DOHH2 (cell line): Measurements from ENCODE around the gene IL1R1.

Source experiments
- H3F3A ChIP-seq: fragments of 200-600 bp; sonication (generic), shearing (Covaris generic); 2 replicates; pipeline ENCODE4 v1.6.0; 2016; ENCODE audit warnings: antibody characterized with exemption, mild to moderate bottlenecking; ENCODE audit not compliant: control insufficient read depth, insufficient read depth
- H3K27ac ChIP-seq: fragments of 200-600 bp; sonication (generic); 2 replicates; pipeline ENCODE4 v1.5.1; 2014; ENCODE audit warnings: low read depth, mild to moderate bottlenecking, low read length, moderate library complexity
- H3K27me3 ChIP-seq: fragments of 200-600 bp; sonication (generic); 2 replicates; pipeline ENCODE4 v1.6.1; 2014; ENCODE audit warnings: mild to moderate bottlenecking, low read length, mixed read lengths; ENCODE audit not compliant: control insufficient read depth
- H3K36me3 ChIP-seq: fragments of 200-600 bp; sonication (generic); 2 replicates; pipeline ENCODE4 v1.6.1; 2014; ENCODE audit warnings: mild to moderate bottlenecking, low read length, moderate library complexity, mixed read lengths; ENCODE audit not compliant: control insufficient read depth
- H3K4me1 ChIP-seq: fragments of 200-600 bp; sonication (generic); 2 replicates; pipeline ENCODE4 v1.6.1; 2014; ENCODE audit warnings: mild to moderate bottlenecking, low read length, mixed read lengths; ENCODE audit not compliant: control insufficient read depth
- H3K4me2 ChIP-seq: fragments of 200-600 bp; sonication (generic); 2 replicates; pipeline ENCODE4 v1.6.0; 2014; ENCODE audit warnings: mild to moderate bottlenecking, low read length, moderate library complexity
- H3K4me3 ChIP-seq: fragments of 200-600 bp; sonication (generic); 2 replicates; pipeline ENCODE4 v1.5.1; 2014; ENCODE audit warnings: mild to moderate bottlenecking, low read length, mixed read lengths
- H3K79me2 ChIP-seq: fragments of 200-600 bp; sonication (generic); 2 replicates; pipeline ENCODE4 v1.6.1; 2014; ENCODE audit warnings: mild to moderate bottlenecking, low read length, mixed read lengths; ENCODE audit not compliant: control insufficient read depth
- H3K9me2 ChIP-seq: fragments of 200-600 bp; sonication (generic); replicated peaks from 2 replicates; pipeline ENCODE4 v1.6.1; 2014; ENCODE audit warnings: mild to moderate bottlenecking, low read length, mixed read lengths; ENCODE audit not compliant: control insufficient read depth
- H3K9me3 ChIP-seq: fragments of 200-600 bp; sonication (generic); 2 replicates; pipeline ENCODE4 v1.6.1; 2014; ENCODE audit warnings: antibody characterized with exemption, low read length, mixed read lengths; ENCODE audit not compliant: control insufficient read depth, insufficient read depth
- H4K20me1 ChIP-seq: fragments of 200-600 bp; sonication (generic); 2 replicates; pipeline ENCODE4 v1.6.0; 2014; ENCODE audit warnings: low read depth, mild to moderate bottlenecking, antibody characterized with exemption, low read length, moderate library complexity; ENCODE audit not compliant: control insufficient read depth, insufficient read depth
- CTCF ChIP-seq: fragments of 200-600 bp; sonication (generic); IDR thresholded peaks from one replicate; pipeline ENCODE4 v1.5.1; 2014; ENCODE audit warnings: antibody characterized with exemption, mild to moderate bottlenecking, low read depth, low read length; ENCODE audit not compliant: poor library complexity, severe bottlenecking
- EZH2phosphoT487 ChIP-seq: fragments of 200-600 bp; sonication (generic); IDR thresholded peaks from 2 replicates; pipeline ENCODE4 v1.6.1; 2017; ENCODE audit warnings: borderline replicate concordance, mild to moderate bottlenecking, antibody characterized with exemption, low read length, moderate library complexity, mixed read lengths

Gene IL1R1

DNA sequence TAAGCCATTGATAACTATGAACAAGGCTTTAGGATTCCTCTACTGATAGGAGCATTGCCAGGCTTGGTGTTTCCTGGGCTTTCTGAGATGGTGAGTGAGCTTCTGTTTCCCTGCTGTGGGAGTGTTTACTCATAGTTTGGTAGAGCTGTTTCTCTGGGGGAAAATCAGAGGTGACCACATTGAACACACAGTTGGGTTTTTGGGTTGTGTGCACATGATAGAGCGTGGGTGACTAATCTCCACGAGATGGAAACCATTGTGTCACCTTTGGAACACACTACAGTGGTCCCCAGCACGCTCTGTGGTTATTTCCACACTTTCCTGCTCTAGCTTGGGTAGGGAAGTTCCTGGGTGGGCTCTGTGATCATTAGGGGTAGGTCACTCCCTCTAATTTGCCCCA lies 5.4 kb downstream of the IL1R1 start:
- TF ChIP-seq EZH2phosphoT487 = no peak
- no peak for TF ChIP-seq CTCF
- Histone ChIP-seq H3K79me2 (no peaks in the 10 kb centered on the region), H3K27ac (no peak overlapping the region), H4K20me1 (no peaks in the 10 kb centered on the region), H3F3A (no peaks in the 10 kb centered on the region), H3K4me3 (no peak overlapping the region), H3K4me2 (no peak overlapping the region), H3K9me3 (no peaks in the 10 kb centered on the region; the same call in 1 of the 2 replicates), H3K4me1 (no peaks in the 10 kb centered on the region), H3K27me3 (no peaks in the 10 kb centered on the region), H3K9me2 (no peaks in the 10 kb centered on the region), H3K36me3 (no peaks in the 10 kb centered on the region)

GRCh38 chr2:102149243-102149642 lies 6.7 kb downstream of the IL1R1 start:
- Histone ChIP-seq H3K27me3 (no peaks in the 10 kb centered on the region), H4K20me1 (no peaks in the 10 kb centered on the region), H3K4me1 (no peaks in the 10 kb centered on the region), H3F3A (no peaks in the 10 kb centered on the region), H3K27ac (no peak overlapping the region), H3K9me3 (no peaks in the 10 kb centered on the region; the same call in 1 of the 2 replicates), H3K9me2 (no peaks in the 10 kb centered on the region), H3K36me3 (no peaks in the 10 kb centered on the region), H3K79me2 (no peaks in the 10 kb centered on the region), H3K4me2 (no peak overlapping the region), H3K4me3 (no peak overlapping the region)
- TF ChIP-seq CTCF (no peak), EZH2phosphoT487 (no peak)

DNA sequence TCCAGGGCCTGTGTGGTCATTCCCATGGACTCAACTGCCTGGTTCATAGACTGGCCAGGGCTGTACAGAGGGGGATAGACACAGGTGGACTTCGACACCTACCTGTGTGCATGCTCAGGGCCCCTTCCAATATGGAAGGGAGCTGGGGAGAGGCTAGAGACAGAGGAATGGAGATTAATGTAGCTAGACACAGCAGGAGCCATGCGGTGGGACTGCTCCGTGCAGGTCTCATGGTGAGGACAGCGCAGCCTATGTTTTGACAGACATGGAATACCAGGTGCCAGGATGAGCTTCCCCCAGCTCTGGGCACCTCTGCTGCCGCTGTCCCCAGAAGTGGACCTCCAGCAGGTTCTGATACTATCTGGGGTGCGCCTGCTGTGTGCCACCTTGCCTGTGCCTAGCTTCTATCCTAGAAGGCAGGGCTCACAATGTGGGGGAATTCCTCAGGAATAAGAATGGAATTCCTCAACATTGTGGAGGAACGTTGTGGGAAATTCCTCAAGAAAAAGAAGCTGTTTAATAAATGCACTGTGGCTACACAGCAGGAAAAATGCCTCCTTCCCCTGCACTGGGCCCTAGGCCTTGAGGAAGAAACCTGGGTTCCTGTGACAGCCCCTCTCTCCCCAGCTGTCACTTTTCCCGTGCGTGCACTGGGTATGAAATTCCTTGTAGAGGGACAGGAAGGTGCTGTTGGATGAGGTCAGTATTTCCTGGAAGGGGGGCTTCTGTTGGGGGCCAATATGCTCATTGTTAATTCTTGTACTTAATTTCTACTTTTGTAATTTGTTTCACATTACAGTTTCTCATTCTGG lies 7.3 kb downstream of the IL1R1 start:
- H3K4me3 ChIP-seq = no peak overlapping the region
- no peaks in the 10 kb centered on the region for H4K20me1 ChIP-seq
- no peaks in the 10 kb centered on the region for H3K79me2 ChIP-seq
- no peak overlapping the region for H3K4me2 ChIP-seq
- TF ChIP-seq EZH2phosphoT487 (no peak), CTCF (no peak)
- H3K27me3 ChIP-seq = no peaks in the 10 kb centered on the region
- H3K9me2 ChIP-seq = no peaks in the 10 kb centered on the region
- no peaks in the 10 kb centered on the region for H3F3A ChIP-seq
- no peak overlapping the region for H3K27ac ChIP-seq
- no peaks in the 10 kb centered on the region for H3K4me1 ChIP-seq
- H3K9me3 ChIP-seq = no peaks in the 10 kb centered on the region; the same call in 1 of the 2 replicates
- H3K36me3 ChIP-seq = no peaks in the 10 kb centered on the region
